Measurements from ENCODE around the gene TLR5.

Gene TLR5

GRCh38 chr1:223106856-223107255, 36.2 kb downstream of the TLR5 start:
- no peak for DNase-seq (ENCODE audit: low read depth)

GRCh38 chr1:223105568-223105967, 37.5 kb downstream of the TLR5 start:
- no peak for DNase-seq (ENCODE audit: low read depth)

GRCh38 chr1:223102797-223103533, 40.1 kb downstream of the TLR5 start:
- no peak for DNase-seq (ENCODE audit: low read depth)

- no peak for DNase-seq (ENCODE audit: low read depth)
Observed at GRCh38 chr1:223097713-223098112, 45.3 kb downstream of the TLR5 start.

GRCh38 chr1:223095870-223096269, 47.2 kb downstream of the TLR5 start:
- no peak for DNase-seq (ENCODE audit: low read depth)

GRCh38 chr1:223091896-223092295, 51.2 kb downstream of the TLR5 start:
- no peak for DNase-seq (ENCODE audit: low read depth)

GRCh38 chr1:223089250-223089649, 53.8 kb downstream of the TLR5 start:
- no peak for DNase-seq (ENCODE audit: low read depth)

GRCh38 chr1:223088713-223089240, 54.3 kb downstream of the TLR5 start:
- no peak for DNase-seq (ENCODE audit: low read depth)

- no peak for DNase-seq (ENCODE audit: low read depth)
Observed at GRCh38 chr1:223087291-223088255, 55.5 kb downstream of the TLR5 start.

GRCh38 chr1:223084464-223084866, 58.6 kb downstream of the TLR5 start:
- no peak for DNase-seq (ENCODE audit: low read depth)

GRCh38 chr1:223083831-223084230, 59.2 kb downstream of the TLR5 start:
- DNase-seq (ENCODE audit: low read depth) = no peak

GRCh38 chr1:223082914-223083313, 60.1 kb downstream of the TLR5 start:
- no peak for DNase-seq (ENCODE audit: low read depth)

- peak; percentile 70 for DNase-seq (ENCODE audit: low read depth)
Observed at GRCh38 chr1:223081181-223081994, 61.7 kb downstream of the TLR5 start.

GRCh38 chr1:223079498-223079897, 63.5 kb downstream of the TLR5 start:
- no peak for DNase-seq (ENCODE audit: low read depth)

GRCh38 chr1:223077247-223077833, 65.7 kb downstream of the TLR5 start:
- DNase-seq (ENCODE audit: low read depth) = no peak

GRCh38 chr1:223076362-223076761, 66.7 kb downstream of the TLR5 start:
- DNase-seq (ENCODE audit: low read depth) = no peak

GRCh38 chr1:223075834-223076233, 67.2 kb downstream of the TLR5 start:
- no peak for DNase-seq (ENCODE audit: low read depth)

GRCh38 chr1:223074445-223075300, 68.4 kb downstream of the TLR5 start:
- no peak for DNase-seq (ENCODE audit: low read depth)

GRCh38 chr1:223068900-223069665, 74.0 kb downstream of the TLR5 start:
- no peak for DNase-seq (ENCODE audit: low read depth)

- no peak for DNase-seq (ENCODE audit: low read depth)
Observed at GRCh38 chr1:223067914-223068313, 75.1 kb downstream of the TLR5 start.

Measured in activated T-cell treated with anti-CD3 and anti-CD28 coated beads for 48 hours (primary cell).